Body of pancreas (tissue), 4 donors: ENCODE measurements around the gene WDR82.

Experiments
- CTCF ChIP-seq, 7 experiments: fragments of 450-650 bp in 4 of 7; fragments of 200-600 bp in 3 of 7; sonication (generic) in 3 of 7; IDR thresholded peaks; one replicate each; pipeline ENCODE4 v1.5.1; 2016 to 2019; ENCODE audit warnings: antibody characterized with exemption in 7 of 7
- POLR2A ChIP-seq, 3 donors: fragments of 450-650 bp; IDR thresholded peaks; one replicate each; pipeline ENCODE4 v1.6.1; 2016; ENCODE audit warnings: antibody characterized with exemption in 3 of 3, mild to moderate bottlenecking in 2 of 3

- no peak for TF ChIP-seq CTCF (IDR thresholded peaks at IDR 0.05)
- TF ChIP-seq POLR2A (IDR thresholded peaks at IDR 0.05): no peak
Measured at GRCh38 chr3:52256159-52256558, 22.3 kb downstream of the WDR82 start.
